ENCODE data around the gene LIMS4. TPM values are rescaled to one million over a fixed set of nuclear protein-coding genes. Genes with fewer than 3 reads are reported as not detected.
"Not testable (repeated sequence)": the region's sequence is repeated elsewhere in the genome, so short reads cannot be mapped to it uniquely, and the experiment has no call there.

The LIMS4 gene, protein sequence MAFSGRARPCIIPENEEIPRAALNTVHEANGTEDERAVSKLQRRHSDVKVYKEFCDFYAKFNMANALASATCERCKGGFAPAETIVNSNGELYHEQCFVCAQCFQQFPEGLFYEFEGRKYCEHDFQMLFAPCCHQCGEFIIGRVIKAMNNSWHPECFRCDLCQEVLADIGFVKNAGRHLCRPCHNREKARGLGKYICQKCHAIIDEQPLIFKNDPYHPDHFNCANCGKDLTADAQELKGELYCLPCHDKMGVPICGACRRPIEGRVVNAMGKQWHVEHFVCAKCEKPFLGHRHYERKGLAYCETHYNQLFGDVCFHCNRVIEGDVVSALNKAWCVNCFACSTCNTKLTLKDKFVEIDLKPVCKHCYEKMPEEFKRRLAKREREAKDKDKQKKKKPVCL
- total RNA-seq = 0.32 and 0.75 TPM in 2 replicates
- long read RNA-seq = 0 reads

DNA sequence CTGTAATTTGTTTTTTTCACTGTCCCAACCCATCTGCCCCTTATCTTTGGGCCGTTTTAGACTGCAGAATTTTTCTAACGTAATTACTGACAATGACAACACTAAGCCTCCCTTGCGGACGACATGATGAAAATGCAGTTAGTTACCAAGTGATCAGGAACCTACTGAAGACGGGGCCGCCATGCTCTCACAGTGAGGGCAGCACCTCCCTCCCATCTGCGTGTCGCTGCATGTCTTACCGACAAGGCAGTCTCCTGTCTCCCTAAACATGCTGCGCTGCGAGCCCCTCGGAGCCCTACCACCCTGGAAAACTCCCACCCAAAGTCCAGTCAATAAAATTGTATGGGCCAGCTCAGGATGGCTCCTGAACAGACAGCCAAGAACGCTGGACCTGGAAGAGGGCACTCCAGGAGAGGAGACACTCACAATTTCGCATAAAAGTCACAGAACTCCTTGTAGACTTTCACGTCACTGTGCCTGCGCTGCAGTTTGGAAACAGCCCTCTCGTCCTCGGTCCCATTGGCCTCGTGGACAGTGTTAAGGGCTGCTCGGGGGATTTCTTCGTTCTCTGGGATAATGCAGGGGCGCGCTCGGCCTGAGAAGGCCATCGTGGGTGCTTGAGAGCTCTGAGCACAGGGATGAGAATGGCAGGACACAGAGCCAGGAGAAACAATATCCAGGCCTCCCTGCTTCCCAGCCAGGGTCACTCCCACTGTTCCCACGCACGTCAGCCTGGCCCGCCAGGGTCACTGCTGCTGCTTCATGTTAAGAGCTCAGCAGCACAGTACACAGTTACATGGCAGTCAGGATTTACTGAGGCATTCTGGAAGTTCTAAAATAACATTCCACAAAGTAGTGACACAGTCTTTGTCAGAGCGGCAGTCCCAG, at the start of gene LIMS4:
Gene LIMS4, minus strand, starts transcription at position 646 of the 888 bp plus-strand sequence. Its CDS starts 38 bp downstream, at position 608.
- H3K27ac Mint-ChIP-seq (ENCODE audit: unreplicated experiment); H3K27me3 Mint-ChIP-seq (ENCODE audit: low read depth); H3K4me3 Mint-ChIP-seq; H3K36me3 Mint-ChIP-seq (ENCODE audit: low read depth); H3K9me3 Mint-ChIP-seq; H3K4me1 Mint-ChIP-seq; DNase-seq (ENCODE audit: low read depth, low spot score): not testable (repeated sequence)

DNA sequence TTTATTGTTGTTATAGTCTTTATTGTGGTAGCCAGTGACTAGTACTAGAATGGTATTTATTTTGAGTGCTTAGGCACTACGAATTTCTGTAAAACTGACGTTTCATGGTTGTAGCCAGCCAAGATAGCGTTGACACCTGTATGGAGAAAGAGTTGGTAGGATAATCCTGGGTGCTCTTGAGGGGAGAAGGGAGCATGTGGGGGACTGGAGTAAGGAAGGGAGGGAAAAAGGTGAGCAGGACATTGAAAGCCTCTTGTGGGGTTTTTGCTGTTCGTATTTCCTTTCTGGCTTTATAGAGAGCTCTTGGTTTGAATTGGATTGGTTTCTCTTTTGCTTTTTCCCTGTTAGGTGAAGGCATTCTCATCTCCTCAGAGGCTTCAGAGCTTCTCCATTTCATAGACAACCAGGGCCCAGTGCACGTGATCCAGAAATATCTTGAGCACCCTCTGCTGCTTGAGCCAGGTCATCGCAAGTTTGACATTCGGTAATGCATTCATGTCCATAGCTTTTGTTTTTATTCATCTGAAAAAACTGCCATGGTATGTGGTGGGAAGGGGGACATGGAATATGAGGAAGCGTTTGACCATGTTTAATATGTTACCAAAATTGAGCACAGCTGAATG, 27.2 kb upstream of the LIMS4 start:
- not testable (repeated sequence) for H3K36me3 Mint-ChIP-seq (ENCODE audit: low read depth); H3K27ac Mint-ChIP-seq (ENCODE audit: unreplicated experiment); DNase-seq (ENCODE audit: low read depth, low spot score); H3K4me3 Mint-ChIP-seq; H3K9me3 Mint-ChIP-seq; H3K4me1 Mint-ChIP-seq; H3K27me3 Mint-ChIP-seq (ENCODE audit: low read depth)

DNA sequence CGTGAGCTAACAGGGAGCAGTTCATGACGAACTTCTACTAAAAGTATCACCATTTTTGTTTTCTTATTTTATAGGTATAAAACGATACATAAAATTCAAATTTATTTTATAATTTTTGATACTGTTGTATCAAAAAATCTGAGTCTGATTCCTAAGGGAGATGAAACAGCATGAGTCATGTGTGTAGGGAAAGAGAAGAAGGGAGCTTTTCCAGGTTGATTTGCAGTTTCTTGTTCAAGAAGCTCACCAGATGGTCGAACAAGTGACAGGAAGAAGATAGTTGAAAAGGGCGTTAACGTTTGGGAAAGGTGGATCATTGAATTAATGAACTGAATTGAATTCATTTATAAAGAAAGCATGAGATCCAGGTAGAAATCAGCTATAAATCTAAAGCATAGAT, 23.4 kb upstream of the LIMS4 start:
- H3K9me3 Mint-ChIP-seq; H3K27me3 Mint-ChIP-seq (ENCODE audit: low read depth); H3K27ac Mint-ChIP-seq (ENCODE audit: unreplicated experiment); H3K36me3 Mint-ChIP-seq (ENCODE audit: low read depth); DNase-seq (ENCODE audit: low read depth, low spot score); H3K4me3 Mint-ChIP-seq; H3K4me1 Mint-ChIP-seq: not testable (repeated sequence)

DNA sequence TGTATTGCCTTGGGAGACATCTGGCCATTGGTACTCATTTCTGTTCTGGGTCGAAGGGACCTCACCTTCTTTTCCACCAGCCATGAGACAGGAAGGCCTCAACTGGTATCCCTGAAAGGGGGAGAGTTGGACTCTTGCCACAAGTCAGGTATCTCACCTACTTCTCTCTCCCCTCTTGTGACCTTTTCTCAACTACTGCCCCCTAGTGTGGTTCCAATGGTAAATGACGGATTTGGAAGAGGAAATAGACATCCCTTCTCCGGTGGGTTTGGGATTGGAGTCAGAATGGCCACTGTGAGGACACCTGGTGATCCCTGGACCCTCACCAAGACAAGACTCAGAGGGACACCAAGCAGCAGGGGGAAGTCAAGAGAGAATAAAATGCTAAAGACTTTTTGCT, 21.9 kb upstream of the LIMS4 start:
- H3K27me3 Mint-ChIP-seq (ENCODE audit: low read depth); H3K4me3 Mint-ChIP-seq; H3K27ac Mint-ChIP-seq (ENCODE audit: unreplicated experiment); H3K36me3 Mint-ChIP-seq (ENCODE audit: low read depth); DNase-seq (ENCODE audit: low read depth, low spot score); H3K9me3 Mint-ChIP-seq; H3K4me1 Mint-ChIP-seq: not testable (repeated sequence)

DNA sequence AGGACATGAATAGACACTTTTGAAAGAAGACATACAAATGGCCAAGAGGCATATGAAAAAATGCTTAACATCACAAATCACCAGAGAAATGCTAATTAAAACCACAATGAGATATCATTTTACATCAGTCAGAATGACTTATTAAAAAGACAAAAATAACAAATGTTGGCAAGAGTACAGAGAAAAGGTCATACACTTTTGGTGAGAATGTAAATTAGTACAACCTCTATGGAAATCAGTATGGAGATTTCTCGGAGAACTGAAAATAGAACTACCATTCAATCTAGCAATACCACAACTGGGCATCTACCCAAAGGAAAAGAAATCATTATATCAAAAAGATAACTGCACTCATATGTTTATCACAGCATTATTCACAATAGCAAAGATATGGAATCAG, 16.4 kb upstream of the LIMS4 start:
- DNase-seq (ENCODE audit: low read depth, low spot score); H3K27me3 Mint-ChIP-seq (ENCODE audit: low read depth); H3K4me1 Mint-ChIP-seq; H3K27ac Mint-ChIP-seq (ENCODE audit: unreplicated experiment); H3K9me3 Mint-ChIP-seq; H3K4me3 Mint-ChIP-seq; H3K36me3 Mint-ChIP-seq (ENCODE audit: low read depth): not testable (repeated sequence)

DNA sequence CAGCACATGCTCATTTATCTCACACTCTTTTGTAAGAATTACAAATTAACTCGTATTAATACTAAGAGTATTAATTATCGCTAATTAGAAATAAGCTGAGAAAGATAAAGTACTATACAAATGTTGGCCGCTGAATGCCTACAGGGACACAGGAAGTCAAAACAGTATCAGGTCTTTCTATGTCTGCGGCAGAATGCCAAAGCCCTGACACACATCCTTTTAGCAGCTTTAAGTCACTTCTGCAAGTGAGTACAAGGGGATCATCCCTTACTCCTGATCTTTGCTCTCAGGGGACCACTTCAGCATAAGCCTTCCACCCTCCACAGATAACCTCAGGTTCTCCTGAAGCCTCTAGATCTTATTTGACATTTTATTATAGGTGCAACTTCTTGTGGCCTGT, 10.1 kb upstream of the LIMS4 start:
- H3K9me3 Mint-ChIP-seq; H3K36me3 Mint-ChIP-seq (ENCODE audit: low read depth); H3K4me1 Mint-ChIP-seq; H3K4me3 Mint-ChIP-seq; H3K27ac Mint-ChIP-seq (ENCODE audit: unreplicated experiment); H3K27me3 Mint-ChIP-seq (ENCODE audit: low read depth); DNase-seq (ENCODE audit: low read depth, low spot score): not testable (repeated sequence)

DNA sequence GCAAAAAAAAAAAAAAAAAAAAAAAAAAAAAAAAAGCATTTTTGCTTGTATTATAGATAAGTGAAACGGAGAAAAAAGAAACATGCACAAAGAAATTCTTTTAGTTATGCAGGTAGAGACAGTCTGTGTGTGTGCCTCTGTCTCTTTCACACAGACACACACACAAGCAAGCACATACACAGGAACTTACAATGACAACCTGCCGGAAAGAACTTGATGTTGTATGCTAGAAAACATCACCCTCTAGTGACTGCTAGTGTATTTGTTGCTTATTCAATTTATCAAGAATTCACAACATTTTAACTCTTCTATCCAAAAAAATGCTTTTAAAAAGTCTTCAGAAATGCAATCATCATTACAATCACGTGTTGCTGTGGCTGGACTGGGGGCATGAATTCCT, 8.6 kb upstream of the LIMS4 start:
- not testable (repeated sequence) for H3K4me3 Mint-ChIP-seq; H3K27me3 Mint-ChIP-seq (ENCODE audit: low read depth); H3K9me3 Mint-ChIP-seq; DNase-seq (ENCODE audit: low read depth, low spot score); H3K36me3 Mint-ChIP-seq (ENCODE audit: low read depth); H3K27ac Mint-ChIP-seq (ENCODE audit: unreplicated experiment); H3K4me1 Mint-ChIP-seq

DNA sequence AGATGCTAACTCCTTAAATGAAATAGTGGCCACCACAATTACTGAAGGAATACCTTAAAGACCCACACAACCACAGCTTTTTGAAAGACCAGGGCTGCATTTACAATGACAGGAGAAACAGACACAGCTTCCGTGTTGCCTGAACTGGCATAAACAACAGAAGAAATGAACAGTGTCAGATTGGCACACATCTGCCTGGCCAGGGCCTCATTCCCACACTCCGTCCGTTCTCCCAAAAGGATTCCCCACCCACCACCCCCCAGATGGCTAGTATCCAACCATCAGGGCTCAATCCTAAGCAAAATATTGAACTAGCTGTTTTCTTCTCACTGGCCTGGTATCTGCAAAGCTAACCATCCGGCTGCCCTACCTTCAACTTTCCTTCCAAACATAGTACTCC, 7.5 kb upstream of the LIMS4 start:
- H3K36me3 Mint-ChIP-seq (ENCODE audit: low read depth); H3K4me1 Mint-ChIP-seq; H3K4me3 Mint-ChIP-seq; DNase-seq (ENCODE audit: low read depth, low spot score); H3K9me3 Mint-ChIP-seq; H3K27me3 Mint-ChIP-seq (ENCODE audit: low read depth); H3K27ac Mint-ChIP-seq (ENCODE audit: unreplicated experiment): not testable (repeated sequence)

DNA sequence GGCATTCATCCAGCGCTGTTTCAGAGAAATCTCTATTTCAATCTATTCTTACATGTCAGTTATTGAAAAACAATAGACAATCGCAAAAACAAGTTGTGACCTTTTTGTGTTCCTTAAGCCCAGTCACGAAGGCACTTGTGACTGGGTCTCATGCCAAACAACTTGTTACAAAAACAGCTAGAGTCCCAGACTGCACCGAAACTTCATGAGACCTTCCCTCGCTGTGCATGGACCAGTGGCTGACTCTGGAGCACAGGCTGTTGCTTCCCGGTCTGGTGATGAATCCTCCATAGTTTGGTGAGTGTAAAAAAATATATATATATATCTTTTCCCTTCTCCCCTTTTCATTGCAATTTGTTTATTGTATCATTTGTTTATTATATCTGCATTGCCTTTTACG, 4.8 kb upstream of the LIMS4 start:
- not testable (repeated sequence) for H3K4me3 Mint-ChIP-seq; H3K4me1 Mint-ChIP-seq; DNase-seq (ENCODE audit: low read depth, low spot score); H3K27ac Mint-ChIP-seq (ENCODE audit: unreplicated experiment); H3K36me3 Mint-ChIP-seq (ENCODE audit: low read depth); H3K9me3 Mint-ChIP-seq; H3K27me3 Mint-ChIP-seq (ENCODE audit: low read depth)

DNA sequence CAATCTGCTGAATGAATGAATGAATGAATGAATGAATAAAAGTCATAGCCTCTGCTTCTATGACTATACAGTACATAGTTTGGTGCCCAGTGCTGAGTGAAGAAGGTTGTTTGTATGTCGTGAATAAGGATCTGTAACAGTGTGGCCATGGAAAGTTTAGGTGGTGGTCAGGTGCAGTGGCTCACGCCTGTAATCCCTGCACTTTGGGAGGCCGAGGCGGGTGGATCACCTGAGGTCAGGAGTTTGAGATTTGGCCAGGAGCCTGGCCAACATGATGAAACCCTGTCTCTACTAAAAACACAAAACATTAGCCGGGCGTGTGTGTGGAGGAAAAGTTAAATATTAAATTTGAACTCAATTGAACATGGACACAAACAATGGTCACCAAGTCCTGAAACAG, 4.3 kb upstream of the LIMS4 start:
- H3K4me1 Mint-ChIP-seq; DNase-seq (ENCODE audit: low read depth, low spot score); H3K27ac Mint-ChIP-seq (ENCODE audit: unreplicated experiment); H3K4me3 Mint-ChIP-seq; H3K36me3 Mint-ChIP-seq (ENCODE audit: low read depth); H3K9me3 Mint-ChIP-seq; H3K27me3 Mint-ChIP-seq (ENCODE audit: low read depth): not testable (repeated sequence)

DNA sequence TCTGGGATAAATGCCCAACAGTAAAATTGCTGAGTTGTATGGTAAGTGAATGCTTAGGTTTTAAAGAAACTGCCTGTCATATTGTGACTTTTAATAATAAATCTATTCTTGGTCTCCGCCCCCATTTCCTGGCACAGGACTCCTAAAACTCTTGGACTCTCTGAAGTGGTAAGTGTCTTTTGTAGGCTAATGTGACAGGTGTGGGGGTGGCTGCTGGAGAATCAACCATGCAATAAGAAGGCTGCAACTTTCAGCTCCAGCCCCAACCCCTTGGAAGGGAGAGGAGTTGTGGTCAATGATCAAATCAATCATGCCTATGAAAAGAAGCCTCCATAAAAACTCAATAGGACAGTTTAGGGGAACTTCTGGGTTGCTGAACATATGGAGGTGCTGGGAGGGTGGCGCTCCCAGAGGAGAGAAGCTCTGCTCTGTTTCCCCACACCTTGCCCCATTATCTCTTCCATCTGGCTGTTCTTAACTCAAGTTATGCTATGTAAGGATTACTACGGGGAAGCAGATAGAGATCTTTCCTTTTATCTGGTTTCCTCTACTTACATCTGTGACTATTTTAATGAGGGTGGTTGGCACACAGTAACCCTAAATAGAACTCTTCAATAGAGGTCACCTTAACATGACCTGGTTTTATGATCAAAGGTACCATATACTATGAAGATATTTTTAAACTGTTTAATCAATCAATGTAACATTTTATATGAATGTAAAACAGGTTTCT, 3.2 kb upstream of the LIMS4 start:
- not testable (repeated sequence) for H3K36me3 Mint-ChIP-seq (ENCODE audit: low read depth); DNase-seq (ENCODE audit: low read depth, low spot score); H3K9me3 Mint-ChIP-seq; H3K27ac Mint-ChIP-seq (ENCODE audit: unreplicated experiment); H3K27me3 Mint-ChIP-seq (ENCODE audit: low read depth); H3K4me3 Mint-ChIP-seq; H3K4me1 Mint-ChIP-seq

DNA sequence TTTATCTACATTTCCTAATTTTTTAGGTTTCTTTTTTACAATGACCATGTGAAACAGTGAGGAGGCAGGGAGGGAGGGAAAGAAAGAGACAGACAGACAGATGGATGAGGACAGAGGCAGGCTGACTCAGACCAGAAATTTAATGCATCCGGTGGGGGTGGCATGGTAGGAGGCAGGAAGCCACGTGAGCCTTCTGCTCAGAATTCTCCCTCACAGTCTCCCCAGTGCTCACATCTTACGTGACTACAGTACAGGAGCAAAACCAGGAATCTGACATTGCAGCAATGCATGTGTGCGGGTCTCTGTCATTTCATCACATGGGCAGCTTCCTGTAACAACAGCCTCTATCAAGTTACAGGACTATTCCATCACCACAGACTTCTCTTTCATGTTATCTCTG, 2.3 kb upstream of the LIMS4 start:
- DNase-seq (ENCODE audit: low read depth, low spot score); H3K4me3 Mint-ChIP-seq; H3K9me3 Mint-ChIP-seq; H3K4me1 Mint-ChIP-seq; H3K27ac Mint-ChIP-seq (ENCODE audit: unreplicated experiment); H3K36me3 Mint-ChIP-seq (ENCODE audit: low read depth); H3K27me3 Mint-ChIP-seq (ENCODE audit: low read depth): not testable (repeated sequence)

DNA sequence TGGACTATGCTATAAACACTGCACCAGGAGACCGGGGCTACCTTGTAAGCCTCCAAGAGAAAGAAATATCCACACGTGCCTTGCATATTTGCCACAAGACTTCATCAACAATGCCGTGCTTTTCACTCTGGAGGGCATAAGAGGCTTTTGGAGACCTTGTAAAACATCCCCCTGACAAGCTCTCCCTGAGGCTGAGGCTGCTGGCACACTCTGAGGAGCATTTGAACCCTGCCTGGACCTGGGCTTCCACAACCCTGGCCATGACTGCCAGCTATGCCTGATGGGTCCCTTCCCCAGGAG, 393 bp upstream of the LIMS4 start:
- H3K27ac Mint-ChIP-seq (ENCODE audit: unreplicated experiment); H3K9me3 Mint-ChIP-seq; DNase-seq (ENCODE audit: low read depth, low spot score); H3K27me3 Mint-ChIP-seq (ENCODE audit: low read depth); H3K36me3 Mint-ChIP-seq (ENCODE audit: low read depth); H3K4me3 Mint-ChIP-seq; H3K4me1 Mint-ChIP-seq: not testable (repeated sequence)
